Measurements from ENCODE around the gene C16orf78. TPM values are rescaled to one million over a fixed set of nuclear protein-coding genes. Genes with fewer than 3 reads are reported as not detected.

Gene C16orf78
- total and polyA plus RNA-seq, 2 of the 8 experiments (the other 6 are each of a cell fraction or from before 2014, with no cell fraction given): not detected

GRCh38 chr16:49415083-49415482 lies 41.5 kb downstream of the C16orf78 start (continued):
- TF ChIP-seq ATF2 (IDR thresholded peaks at IDR 0.05; ENCODE audit: low read length): no peak
- no peak for TF ChIP-seq SP1 (IDR thresholded peaks at IDR 0.05; ENCODE audit: low read depth, low read length)
- TF ChIP-seq RXRA (IDR thresholded peaks at IDR 0.05; ENCODE audit: insufficient read depth, low read depth, low read length): no peak
- TF ChIP-seq POLR2AphosphoS5 (IDR thresholded peaks at IDR 0.05; ENCODE audit: low read depth, low read length): no peak
